ES-I3 (cell line): Measurements from ENCODE around the gene KRT82.

Experiments
- H3K36me3 ChIP-seq: 2 replicates; pipeline ENCODE4 v1.6.1; 2013; ENCODE audit warnings: mild to moderate bottlenecking, low read length, control low read depth, moderate library complexity; ENCODE audit not compliant: insufficient read depth
- H3K4me1 ChIP-seq: 2 replicates; pipeline ENCODE4 v1.6.1; 2013; ENCODE audit warnings: mild to moderate bottlenecking, control low read depth, low read length; ENCODE audit not compliant: insufficient read depth
- H3K9ac ChIP-seq: 2 replicates; pipeline ENCODE4 v1.6.1; 2013; ENCODE audit warnings: low read depth, mild to moderate bottlenecking, low read length, moderate library complexity
- H3K9me3 ChIP-seq: 2 replicates; pipeline ENCODE4 v1.6.1; 2013; ENCODE audit warnings: mild to moderate bottlenecking, low read length, moderate library complexity; ENCODE audit not compliant: control insufficient read depth, insufficient read depth

Gene KRT82

GRCh38 chr12:52390739-52391617 is 15.2 kb downstream of the KRT82 start:
- Histone ChIP-seq H3K9ac (no peak overlapping the region), H3K9me3 (no peaks in the 10 kb centered on the region), H3K36me3 (no peaks in the 10 kb centered on the region), H3K4me1 (peaks cover 7% of the 10 kb centered on the region; the same call in 1 of the 2 replicates)

- Histone ChIP-seq H3K9me3 (no peaks in the 10 kb centered on the region), H3K36me3 (no peaks in the 10 kb centered on the region), H3K9ac (no peak overlapping the region), H3K4me1 (peaks cover 7% of the 10 kb centered on the region; the same call in 1 of the 2 replicates)
Measured at GRCh38 chr12:52389313-52390207, 16.6 kb downstream of the KRT82 start.

GRCh38 chr12:52387859-52388258 is 18.3 kb downstream of the KRT82 start:
- Histone ChIP-seq H3K4me1 (peaks cover 7% of the 10 kb centered on the region; the same call in 1 of the 2 replicates), H3K9me3 (no peaks in the 10 kb centered on the region), H3K36me3 (no peaks in the 10 kb centered on the region), H3K9ac (no peak overlapping the region)

- Histone ChIP-seq H3K36me3 (no peaks in the 10 kb centered on the region), H3K4me1 (peaks cover under 1% of the 10 kb centered on the region; the same call in 1 of the 2 replicates), H3K9me3 (no peaks in the 10 kb centered on the region), H3K9ac (no peak within 1 kb of the TSS)
Measured at GRCh38 chr12:52385226-52385702, 20.9 kb downstream of the KRT82 start, which contains the start of gene KRT84. KRT84 (minus strand) TSS chr12:52385652; CDS start chr12:52385585, 67 bp downstream.

GRCh38 chr12:52383331-52383730 is 22.8 kb downstream of the KRT82 start:
- H3K36me3 ChIP-seq = no peaks in the 10 kb centered on the region
- H3K9ac ChIP-seq = no peak overlapping the region
- H3K4me1 ChIP-seq = no peaks in the 10 kb centered on the region
- H3K9me3 ChIP-seq = no peaks in the 10 kb centered on the region

GRCh38 chr12:52382854-52383253 is 23.3 kb downstream of the KRT82 start:
- Histone ChIP-seq H3K9ac (no peak overlapping the region), H3K9me3 (no peaks in the 10 kb centered on the region), H3K36me3 (no peaks in the 10 kb centered on the region), H3K4me1 (no peaks in the 10 kb centered on the region)

- Histone ChIP-seq H3K4me1 (no peaks in the 10 kb centered on the region), H3K9ac (no peak overlapping the region), H3K9me3 (no peaks in the 10 kb centered on the region), H3K36me3 (no peaks in the 10 kb centered on the region)
Measured at GRCh38 chr12:52381206-52381605, 24.9 kb downstream of the KRT82 start.

GRCh38 chr12:52380271-52380694 is 25.9 kb downstream of the KRT82 start:
- Histone ChIP-seq H3K9me3 (no peaks in the 10 kb centered on the region), H3K36me3 (no peaks in the 10 kb centered on the region), H3K9ac (no peak overlapping the region), H3K4me1 (no peaks in the 10 kb centered on the region)

GRCh38 chr12:52379536-52379935 is 26.6 kb downstream of the KRT82 start:
- Histone ChIP-seq H3K4me1 (no peaks in the 10 kb centered on the region), H3K36me3 (no peaks in the 10 kb centered on the region), H3K9me3 (no peaks in the 10 kb centered on the region), H3K9ac (no peak overlapping the region)

GRCh38 chr12:52378091-52378490 is 28.0 kb downstream of the KRT82 start:
- Histone ChIP-seq H3K36me3 (no peaks in the 10 kb centered on the region), H3K9ac (no peak overlapping the region), H3K4me1 (no peaks in the 10 kb centered on the region), H3K9me3 (no peaks in the 10 kb centered on the region)

GRCh38 chr12:52377266-52377665 is 28.9 kb downstream of the KRT82 start:
- no peaks in the 10 kb centered on the region for H3K4me1 ChIP-seq
- H3K9me3 ChIP-seq = no peaks in the 10 kb centered on the region
- no peak overlapping the region for H3K9ac ChIP-seq
- H3K36me3 ChIP-seq = no peaks in the 10 kb centered on the region

GRCh38 chr12:52372216-52373154 is 33.6 kb downstream of the KRT82 start:
- Histone ChIP-seq H3K36me3 (no peaks in the 10 kb centered on the region), H3K9me3 (no peaks in the 10 kb centered on the region), H3K9ac (no peak overlapping the region), H3K4me1 (no peaks in the 10 kb centered on the region)

GRCh38 chr12:52371716-52372115 is 34.4 kb downstream of the KRT82 start:
- no peaks in the 10 kb centered on the region for H3K4me1 ChIP-seq
- H3K9me3 ChIP-seq = no peaks in the 10 kb centered on the region
- no peak overlapping the region for H3K9ac ChIP-seq
- no peaks in the 10 kb centered on the region for H3K36me3 ChIP-seq
